GM13977 (cell line): Measurements from ENCODE around the gene COL6A6.

ENCODE experiments used
- DNase-seq: peaks from one replicate; pipeline ENCODE4 v3.0.0; 2012; ENCODE audit warnings: low spot score
- CTCF ChIP-seq: IDR thresholded peaks from 2 replicates; pipeline ENCODE4 v1.5.1; 2012; ENCODE audit warnings: mild to moderate bottlenecking, control low read depth; ENCODE audit not compliant: insufficient read depth; ENCODE audit errors: extremely low read depth, missing control alignments
- in situ Hi-C: fragments of 300-500 bp; cut with MboI; formaldehyde crosslinking; loops from one replicate; pipeline ENCODE4 v1.12.0; 2022; ENCODE audit warnings: low sequenced_read_pairs, low pct_unique_long_range_greater_than_20kb, mixed read lengths, inconsistent platforms; ENCODE audit not compliant: unreplicated experiment

COL6A6 gene

GRCh38 chr3:130488288-130488687 is 28.7 kb upstream of the COL6A6 start:
- no peak for DNase-seq
- no peak for TF ChIP-seq CTCF
- in situ Hi-C loops, result no loop called here

GRCh38 chr3:130488769-130489450 is 28.1 kb upstream of the COL6A6 start:
- in situ Hi-C loops, result no loop called here
- TF ChIP-seq CTCF, result no peak

GRCh38 chr3:130490241-130490640 is 26.7 kb upstream of the COL6A6 start:
- in situ Hi-C loops, result no loop called here
- TF ChIP-seq CTCF, result no peak
- DNase-seq, result no peak

More at GRCh38 chr3:130488769-130489450, 28.1 kb upstream of the COL6A6 start:
- no peak for DNase-seq

- in situ Hi-C loops, result no loop called here
- DNase-seq, result no peak
- no peak for TF ChIP-seq CTCF
These were observed 25.5 kb upstream of the COL6A6 start for GRCh38 chr3:130491431-130491830.

- no peak for DNase-seq
- in situ Hi-C loops, result no loop called here
These were observed 12.3 kb upstream of the COL6A6 start for GRCh38 chr3:130504701-130505100.

GRCh38 chr3:130506031-130506430 is 10.9 kb upstream of the COL6A6 start:
- no peak for DNase-seq
- TF ChIP-seq CTCF, result no peak
- in situ Hi-C loops, result no loop called here

More at GRCh38 chr3:130504701-130505100, 12.3 kb upstream of the COL6A6 start:
- no peak for TF ChIP-seq CTCF
